ENCODE measurements around the gene DTX4.

- TF ChIP-seq CTCF (IDR thresholded peaks at IDR 0.05; ENCODE audit: insufficient read depth, low read depth, low read length) (no peak), EZH2 (IDR thresholded peaks at IDR 0.05; ENCODE audit: insufficient read depth, low read length) (no peak)
Measured at GRCh38 chr11:59223611-59224010, 51.7 kb downstream of the DTX4 start.

Data from astrocyte (in vitro differentiated cells and primary cell).